Psoas muscle (tissue), 8 donors: Measurements from ENCODE around the gene ACTN4. TPM values are rescaled to one million over a fixed set of nuclear protein-coding genes. Genes with fewer than 3 reads are reported as not detected.

Source experiments
- ATAC-seq, 4 donors: fragments of 200-7000 bp; cut with Tn5 transposase; one replicate each; pipeline ENCODE4 v1.9.1; 2020; ENCODE audit warnings: moderate library complexity in 3 of 4, mild to moderate bottlenecking in 2 of 4
- DNase-seq, 2 donors: peaks; one replicate each; pipeline ENCODE4 v3.0.0-alpha.2; 2020
- H3K27ac ChIP-seq: fragments of 200-600 bp; one replicate; pipeline ENCODE4 v1.8.0; 2022
- H3K27me3 ChIP-seq, 3 donors: fragments of 200-600 bp in 1 of 3; one replicate each; pipeline versions ENCODE4 v1.6.1 to v1.8.0; 2013 to 2022; ENCODE audit warnings: low read length in 2 of 3, mild to moderate bottlenecking in 2 of 3, moderate library complexity in 1 of 3; ENCODE audit not compliant: insufficient read depth in 3 of 3
- H3K36me3 ChIP-seq, 2 donors: fragments of 200-600 bp in 1 of 2; one replicate each; pipeline versions ENCODE4 v1.6.1 to v1.8.0; 2013 to 2022; ENCODE audit warnings: low read depth in 1 of 2, mild to moderate bottlenecking in 1 of 2, moderate library complexity in 1 of 2; ENCODE audit not compliant: insufficient read depth in 1 of 2
- H3K4me1 ChIP-seq: fragments of 200-600 bp; one replicate; pipeline ENCODE4 v1.8.0; 2022
- H3K4me3 ChIP-seq: fragments of 200-600 bp; one replicate; pipeline ENCODE4 v1.8.0; 2022; ENCODE audit warnings: mild to moderate bottlenecking
- H3K9me3 ChIP-seq: fragments of 200-600 bp; one replicate; pipeline ENCODE4 v1.8.0; 2022
- CTCF ChIP-seq: fragments of 200-600 bp; IDR thresholded peaks from one replicate; pipeline ENCODE4 v1.8.0; 2022; ENCODE audit warnings: antibody characterized with exemption
- WGBS, 3 donors: extraction: QIAGEN DNeasy Blood & Tissue Kit; methylation state at CpG; one replicate each; pipeline versions ENCODE4 v1.1.6 to v1.1.7; 2013; 5-methylcytosine and 5-hydroxymethylcytosine counted together
- intact Hi-C, 2 donors: fragments of 100-400 bp; cut with DNase I; formaldehyde crosslinking; loops; one replicate each; pipeline versions ENCODE4 v1.11.0 to v1.14.2; 2022
- polyA plus RNA-seq, 3 donors: library from polyadenylated mRNA; stranded (reverse); fragments of 200-250 nt; gene quantifications; one replicate each; pipeline ENCODE4 v1.2.3, GENCODE V29; 2013
- total RNA-seq, 4 donors: library from RNA; stranded (reverse); fragmentation: NEBNext Ultra II Directional in 2 of 4; extraction: Animal tissue kit (Norgen Biotek cat#: 25700) in 2 of 4; gene quantifications; one replicate each; pipeline versions ENCODE4 v1.2.1 to v1.2.4, GENCODE V29; 2021 to 2023
- donor health status: healthy with polysubstance abuse.
- donor health status: DM: no; HTN: no; CAD: no; lungs with moderate emphysema.
- donor health status: Bipolar disorder and iron deficiency.
- donor health status: healthy.
- donor health status: DM: yes; HTN: yes; CAD: no.
- donor health status: DM: no; HTN: no; CAD: no.
- donor health status: DM: no; HTN: no; CAD: no.
- donor health status: DM: yes; HTN: yes; CAD: no.

ACTN4 gene
- total and polyA plus RNA-seq, 7 donors: 38.3 to 127 (median 79.9) TPM

GRCh38 chr19:38703509-38703908, 56.1 kb downstream of the ACTN4 start:
- DNase-seq (no peak), ATAC-seq (no peak)
- Histone ChIP-seq H3K9me3 (no peaks in the 10 kb centered on the region), H3K36me3 (peaks cover 3 to 86% of the 10 kb centered on the region in 2 donors), H3K27me3 (no peaks in the 10 kb centered on the region), H3K27ac (no peak overlapping the region), H3K4me1 (peaks cover 29% of the 10 kb centered on the region), H3K4me3 (no peak overlapping the region)
- no peak for TF ChIP-seq CTCF
- 91 to 95% (median 93%) methylated on average over 14 of the region's 14 CpGs for WGBS, 3 donors
- intact Hi-C loops: no loop called here

GRCh38 chr19:38704488-38705026, 57.1 kb downstream of the ACTN4 start:
- Histone ChIP-seq H3K9me3 (no peaks in the 10 kb centered on the region), H3K4me1 (peaks cover 38% of the 10 kb centered on the region), H3K36me3 (peaks cover 3 to 97% of the 10 kb centered on the region in 2 donors), H3K27me3 (no peaks in the 10 kb centered on the region), H3K27ac (peak overlapping the region; percentile 80), H3K4me3 (no peak overlapping the region)
- no peak for TF ChIP-seq CTCF
- intact Hi-C loops: no loop called here
- ATAC-seq: no peak
- DNase-seq: no peak
- 90 to 96% (median 94%) methylated on average over 13 of the region's 13 CpGs for WGBS, 3 donors

- no peak for TF ChIP-seq CTCF
- intact Hi-C loops: no loop called here
- H3K9me3 ChIP-seq: no peaks in the 10 kb centered on the region
- no peak for ATAC-seq
- H3K4me3 ChIP-seq: no peak overlapping the region
- peak overlapping the region; percentile 80 for H3K27ac ChIP-seq
- peaks cover 43% of the 10 kb centered on the region for H3K4me1 ChIP-seq
- no peak for DNase-seq
- H3K27me3 ChIP-seq: no peaks in the 10 kb centered on the region
- H3K36me3 ChIP-seq: peaks cover 5 to 100% of the 10 kb centered on the region in 2 donors
- 66 to 78% (median 73%) methylated on average over 22 of the region's 22 CpGs for WGBS, 3 donors
Observed at GRCh38 chr19:38705197-38706019, 58.0 kb downstream of the ACTN4 start.

- Histone ChIP-seq H3K4me3 (no peak overlapping the region), H3K27ac (peak overlapping the region; percentile 80), H3K9me3 (no peaks in the 10 kb centered on the region), H3K27me3 (no peaks in the 10 kb centered on the region), H3K4me1 (peaks cover 56% of the 10 kb centered on the region), H3K36me3 (peaks cover 5 to 100% of the 10 kb centered on the region in 2 donors)
- DNase-seq: no peak
- ATAC-seq: no peak
- intact Hi-C loops: no loop called here
- 76 to 81% (median 78%) methylated on average over 16 of the region's 16 CpGs for WGBS, 3 donors
- no peak for TF ChIP-seq CTCF
Observed at GRCh38 chr19:38706792-38707511, 59.5 kb downstream of the ACTN4 start.
